NB4 (cell line): ENCODE measurements around the gene SLC34A3.

ENCODE experiments used
- MAX ChIP-seq: IDR thresholded peaks from 2 replicates; pipeline ENCODE4 v1.6.1; 2011; ENCODE audit warnings: low read depth, low read length
- MYC ChIP-seq: IDR thresholded peaks from 2 replicates; pipeline ENCODE4 v1.6.1; 2011; ENCODE audit warnings: low read depth, low read length
- POLR2A ChIP-seq: IDR thresholded peaks from 2 replicates; pipeline ENCODE4 v1.6.1; 2011; ENCODE audit warnings: mild to moderate bottlenecking; ENCODE audit not compliant: insufficient read length; ENCODE audit errors: extremely low read depth
- TF ChIP-seq, protein P1 (sequence below): IDR thresholded peaks from one replicate; pipeline ENCODE4 v1.5.1; 2012; ENCODE audit warnings: low read depth, low read length

DNA sequence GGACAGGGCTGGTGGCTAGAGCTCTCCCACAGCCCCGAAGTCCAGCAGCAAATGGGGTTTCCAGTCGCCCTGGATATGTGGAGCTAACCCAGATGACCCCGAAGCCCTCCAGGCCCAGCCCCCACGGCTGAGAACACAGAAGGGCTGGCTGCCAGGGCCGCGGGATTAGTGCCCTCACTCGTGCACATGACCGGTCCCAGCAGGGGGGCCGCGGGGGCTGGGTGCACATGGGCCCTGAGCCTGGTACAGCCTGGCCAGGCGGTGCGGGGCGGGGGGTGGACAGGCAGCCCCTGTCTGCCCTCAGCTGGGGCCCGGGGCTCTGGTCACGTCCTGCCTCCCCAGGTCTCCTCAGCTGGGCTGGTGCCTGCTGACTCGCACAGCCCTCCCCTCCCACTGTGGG lies 36.3 kb upstream of the SLC34A3 start:
- TF ChIP-seq, protein P1, sequence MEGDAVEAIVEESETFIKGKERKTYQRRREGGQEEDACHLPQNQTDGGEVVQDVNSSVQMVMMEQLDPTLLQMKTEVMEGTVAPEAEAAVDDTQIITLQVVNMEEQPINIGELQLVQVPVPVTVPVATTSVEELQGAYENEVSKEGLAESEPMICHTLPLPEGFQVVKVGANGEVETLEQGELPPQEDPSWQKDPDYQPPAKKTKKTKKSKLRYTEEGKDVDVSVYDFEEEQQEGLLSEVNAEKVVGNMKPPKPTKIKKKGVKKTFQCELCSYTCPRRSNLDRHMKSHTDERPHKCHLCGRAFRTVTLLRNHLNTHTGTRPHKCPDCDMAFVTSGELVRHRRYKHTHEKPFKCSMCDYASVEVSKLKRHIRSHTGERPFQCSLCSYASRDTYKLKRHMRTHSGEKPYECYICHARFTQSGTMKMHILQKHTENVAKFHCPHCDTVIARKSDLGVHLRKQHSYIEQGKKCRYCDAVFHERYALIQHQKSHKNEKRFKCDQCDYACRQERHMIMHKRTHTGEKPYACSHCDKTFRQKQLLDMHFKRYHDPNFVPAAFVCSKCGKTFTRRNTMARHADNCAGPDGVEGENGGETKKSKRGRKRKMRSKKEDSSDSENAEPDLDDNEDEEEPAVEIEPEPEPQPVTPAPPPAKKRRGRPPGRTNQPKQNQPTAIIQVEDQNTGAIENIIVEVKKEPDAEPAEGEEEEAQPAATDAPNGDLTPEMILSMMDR, result no peak
- TF ChIP-seq POLR2A (no peak), MAX (no peak), MYC (no peak)
